ENCODE data around the gene COL9A3. TPM values are rescaled to one million over a fixed set of nuclear protein-coding genes. Genes with fewer than 3 reads are reported as not detected.

Gene COL9A3
- total RNA-seq, 1 donor from 2014 or later = 0.42 TPM

Other genes with a start within 250 kb of the COL9A3 start
- 44.4 TPM for gene SLCO4A1, start 174.5 kb upstream of the COL9A3 start, total RNA-seq
- gene NTSR1, start 108.2 kb upstream of the COL9A3 start, total RNA-seq = not detected
- 7.2 TPM for gene MRGBP, start 20.6 kb upstream of the COL9A3 start, total RNA-seq
- 47.3 TPM for gene OGFR, start 12.2 kb upstream of the COL9A3 start, total RNA-seq
- 10.1 TPM for gene TCFL5, start 44.8 kb downstream of the COL9A3 start, total RNA-seq
- 39.0 TPM for gene DIDO1, start 109.5 kb downstream of the COL9A3 start, total RNA-seq
- 22.6 TPM for gene GID8, start 121.1 kb downstream of the COL9A3 start, total RNA-seq
- gene SLC17A9, start 135.7 kb downstream of the COL9A3 start, total RNA-seq = 12.7 TPM
- gene BHLHE23, start 189.9 kb downstream of the COL9A3 start, total RNA-seq = not detected